H9 (cell line): ENCODE data around the gene SAMHD1. TPM values are rescaled to one million over a fixed set of nuclear protein-coding genes. Genes with fewer than 3 reads are reported as not detected.

Experiments used
- DNase-seq: peaks from one replicate; pipeline ENCODE4 v3.0.0-alpha.2; 2017
- H2AFZ ChIP-seq: one replicate; pipeline ENCODE4 v1.6.1; 2013; ENCODE audit warnings: mild to moderate bottlenecking, low read length, control low read depth, moderate library complexity
- H2AK5ac ChIP-seq: 2 replicates; pipeline ENCODE4 v1.6.1; 2013; ENCODE audit warnings: low read length, control low read depth, mixed read lengths; ENCODE audit not compliant: insufficient read length
- H2BK120ac ChIP-seq: one replicate; pipeline ENCODE4 v1.6.1; 2013; ENCODE audit warnings: low read depth, mild to moderate bottlenecking, low read length, control low read depth, inconsistent platforms; ENCODE audit not compliant: poor library complexity, severe bottlenecking
- H2BK12ac ChIP-seq: 2 replicates; pipeline ENCODE4 v1.6.1; 2013; ENCODE audit warnings: low read length, control low read depth, mixed read lengths, low read depth; ENCODE audit not compliant: insufficient read length
- H2BK15ac ChIP-seq: 2 replicates; pipeline ENCODE4 v1.6.1; 2013; ENCODE audit warnings: low read depth, low read length, control low read depth
- H2BK20ac ChIP-seq: one replicate; pipeline ENCODE4 v1.6.1; 2013; ENCODE audit warnings: low read depth, mild to moderate bottlenecking, low read length, control low read depth, inconsistent platforms; ENCODE audit not compliant: poor library complexity, severe bottlenecking
- H2BK5ac ChIP-seq: 2 replicates; pipeline ENCODE4 v1.6.1; 2013; ENCODE audit warnings: low read length, control low read depth, mixed read lengths; ENCODE audit not compliant: insufficient read length
- H3K14ac ChIP-seq: 2 replicates; pipeline ENCODE4 v1.6.1; 2013; ENCODE audit warnings: low read length, control low read depth; ENCODE audit not compliant: insufficient read depth
- H3K18ac ChIP-seq: 2 replicates; pipeline ENCODE4 v1.6.1; 2013; ENCODE audit warnings: low read depth, mild to moderate bottlenecking, mixed read lengths, low read length, control low read depth; ENCODE audit not compliant: insufficient read length
- H3K23ac ChIP-seq: 2 replicates; pipeline ENCODE4 v1.6.1; 2013; ENCODE audit warnings: low read length, control low read depth, mixed read lengths, low read depth; ENCODE audit not compliant: insufficient read length
- H3K23me2 ChIP-seq: 2 replicates; pipeline ENCODE4 v1.6.1; 2013; ENCODE audit warnings: low read depth, mild to moderate bottlenecking, mixed read lengths, low read length, control low read depth; ENCODE audit not compliant: insufficient read length, poor library complexity, severe bottlenecking
- H3K27ac ChIP-seq: 2 replicates; pipeline ENCODE4 v1.5.1; 2013; ENCODE audit warnings: low read length, control low read depth, mixed read lengths, low read depth; ENCODE audit not compliant: insufficient read length
- H3K27me3 ChIP-seq: 2 replicates; pipeline ENCODE4 v1.6.1; 2013; ENCODE audit warnings: low read length, control low read depth, inconsistent platforms; ENCODE audit not compliant: insufficient read depth
- H3K4ac ChIP-seq: 2 replicates; pipeline ENCODE4 v1.6.1; 2013; ENCODE audit warnings: low read depth, mild to moderate bottlenecking, control low read depth, inconsistent platforms, low read length, moderate library complexity
- H3K4me1 ChIP-seq: 2 replicates; pipeline ENCODE4 v1.6.1; 2013; ENCODE audit warnings: low read length, control low read depth, inconsistent platforms; ENCODE audit not compliant: insufficient read depth
- H3K4me2 ChIP-seq: 2 replicates; pipeline ENCODE4 v1.6.1; 2013; ENCODE audit warnings: low read length, control low read depth, mixed read lengths; ENCODE audit not compliant: insufficient read length, insufficient read depth
- H3K56ac ChIP-seq: 2 replicates; pipeline ENCODE4 v1.6.1; 2013; ENCODE audit warnings: low read depth, mild to moderate bottlenecking, mixed read lengths, low read length, control low read depth; ENCODE audit not compliant: insufficient read length
- H3K79me1 ChIP-seq: 2 replicates; pipeline ENCODE4 v1.6.1; 2013; ENCODE audit warnings: low read depth, mild to moderate bottlenecking, moderate library complexity, low read length, control low read depth, inconsistent platforms; ENCODE audit not compliant: insufficient read depth, poor library complexity, severe bottlenecking
- H3K79me2 ChIP-seq: 2 replicates; pipeline ENCODE4 v1.6.1; 2013; ENCODE audit warnings: low read length, control low read depth, inconsistent platforms; ENCODE audit not compliant: insufficient read depth
- H3K9ac ChIP-seq: 2 replicates; pipeline ENCODE4 v1.6.1; 2013; ENCODE audit warnings: low read length, control low read depth, mixed read lengths; ENCODE audit not compliant: insufficient read length; ENCODE audit errors: extremely low read depth
- H3K9me3 ChIP-seq: one replicate; pipeline ENCODE4 v1.6.1; 2013; ENCODE audit warnings: low read depth, low read length, inconsistent platforms; ENCODE audit not compliant: control insufficient read depth
- H3T11ph ChIP-seq: one replicate; pipeline ENCODE4 v1.6.1; 2013; ENCODE audit warnings: mild to moderate bottlenecking, low read length, control low read depth, inconsistent platforms
- H4K20me1 ChIP-seq: one replicate; pipeline ENCODE4 v1.6.1; 2013; ENCODE audit not compliant: control insufficient read depth, insufficient read length, insufficient read depth
- H4K5ac ChIP-seq: 2 replicates; pipeline ENCODE4 v1.6.1; 2013; ENCODE audit warnings: low read depth, mild to moderate bottlenecking, mixed read lengths, low read length, control low read depth; ENCODE audit not compliant: insufficient read length
- H4K8ac ChIP-seq: replicated peaks from 2 replicates; pipeline ENCODE4 v1.6.1; 2013; ENCODE audit warnings: low read length, control low read depth, mixed read lengths, low read depth; ENCODE audit not compliant: insufficient read length
- H4K91ac ChIP-seq: 2 replicates; pipeline ENCODE4 v1.6.1; 2013; ENCODE audit warnings: low read depth, mild to moderate bottlenecking, moderate library complexity, mixed read lengths, low read length, control low read depth; ENCODE audit not compliant: insufficient read length
- H3K27ac Mint-ChIP-seq, 3 experiments: 2 replicates in 2 of 3; 3 replicates in 1 of 3; pipeline ENCODE4 v1.8.0; 2020 to 2021; ENCODE audit warnings: mixed read lengths in 3 of 3, mild to moderate bottlenecking in 1 of 3, moderate library complexity in 1 of 3
- H3K27me3 Mint-ChIP-seq: 2 replicates; pipeline ENCODE4 v1.8.0; 2021; ENCODE audit warnings: low read depth, mild to moderate bottlenecking, moderate library complexity, mixed read lengths
- H3K36me3 Mint-ChIP-seq, 3 experiments: 2 replicates in 2 of 3; 3 replicates in 1 of 3; pipeline ENCODE4 v1.8.0; 2020 to 2021; ENCODE audit warnings: low read depth in 3 of 3, mixed read lengths in 3 of 3; ENCODE audit not compliant: insufficient read depth in 1 of 3
- H3K4me1 Mint-ChIP-seq, 2 experiments: 2 replicates each; pipeline ENCODE4 v1.8.0; 2020; ENCODE audit warnings: mixed read lengths in 2 of 2
- H3K4me3 Mint-ChIP-seq, 2 experiments: 2 replicates in 1 of 2; 3 replicates in 1 of 2; pipeline ENCODE4 v1.8.0; 2020 to 2021; ENCODE audit warnings: mild to moderate bottlenecking in 2 of 2, mixed read lengths in 2 of 2, moderate library complexity in 1 of 2
- H3K9me3 Mint-ChIP-seq, 2 experiments: 2 replicates in 1 of 2; 3 replicates in 1 of 2; pipeline ENCODE4 v1.8.0; 2020; ENCODE audit warnings: mild to moderate bottlenecking in 2 of 2, mixed read lengths in 2 of 2, moderate library complexity in 1 of 2
- WGBS: extraction: QIAGEN DNeasy Blood & Tissue Kit; methylation state at CpG from one replicate; pipeline ENCODE4 v1.1.7; 2013; ENCODE audit warnings: missing lambda C conversion rate, low lambda C conversion rate, mixed read lengths; ENCODE audit not compliant: insufficient read length; ENCODE audit errors: extremely low coverage; 5-methylcytosine and 5-hydroxymethylcytosine counted together
- total RNA-seq: library from RNA; stranded (reverse); gene quantifications from 2 replicates; pipeline ENCODE4 v1.2.1, GENCODE V29; 2021
- TF ChIP-seq, protein P1 (sequence below): fragments of 200-600 bp; sonication (generic); conservative IDR thresholded peaks from 3 replicates; pipeline ENCODE4 v1.8.0; 2021; ENCODE audit warnings: antibody characterized with exemption, mild to moderate bottlenecking

Gene SAMHD1
- total RNA-seq, 1 experiment from 2014 or later = 53.1 TPM

DNA sequence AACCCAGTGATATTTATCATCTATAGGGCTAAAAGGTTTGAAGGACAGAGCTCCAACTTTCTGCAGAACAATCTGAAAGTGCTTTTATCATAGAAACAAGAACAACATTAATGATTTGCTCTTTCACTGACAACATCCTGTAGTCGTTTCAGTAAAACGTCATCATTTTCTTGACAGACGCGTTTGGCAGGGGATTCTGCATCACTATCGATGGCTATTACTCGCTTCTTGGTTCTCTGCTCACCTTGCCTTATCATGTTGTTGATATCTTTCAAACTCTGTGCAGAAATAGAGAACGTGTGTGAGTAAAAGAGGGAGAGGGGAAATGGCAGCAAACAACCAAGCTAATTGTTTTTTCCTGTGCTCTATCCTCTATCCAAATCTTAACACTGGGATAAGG, 47.1 kb upstream of the SAMHD1 start:
- Histone ChIP-seq H2AFZ (no peak overlapping the region), H3K9me3 (no peaks in the 10 kb centered on the region), H4K91ac (no peak overlapping the region), H3K27ac (no peak overlapping the region), H3K56ac (no peak overlapping the region), H2BK15ac (no peak overlapping the region), H4K8ac (no peak overlapping the region), H3K79me1 (no peaks in the 10 kb centered on the region), H2BK20ac (no peak overlapping the region), H2AK5ac (no peak overlapping the region), H3K23ac (no peak overlapping the region), H3K4ac (no peak overlapping the region), H3K9ac (no peak overlapping the region), H4K20me1 (no peaks in the 10 kb centered on the region), H3K4me1 (no peaks in the 10 kb centered on the region), H3K14ac (no peak overlapping the region), H3K18ac (no peak overlapping the region), H2BK12ac (no peak overlapping the region), H4K5ac (no peak overlapping the region), H3K27me3 (no peaks in the 10 kb centered on the region), H2BK5ac (no peak overlapping the region), H3K4me2 (no peak overlapping the region), H2BK120ac (no peak overlapping the region), H3K23me2 (no peaks in the 10 kb centered on the region), H3K79me2 (no peaks in the 10 kb centered on the region), H3T11ph (no peak overlapping the region)
- Mint-ChIP-seq H3K27me3 (no peaks in the 10 kb centered on the region), H3K4me1 (no peaks in the 10 kb centered on the region), H3K4me3 (no peak overlapping the region), H3K27ac (no peak overlapping the region), H3K9me3 (peaks cover 34 to 42% of the 10 kb centered on the region in 2 experiments), H3K36me3 (peaks cover 64 to 74% (median 70%) of the 10 kb centered on the region in 3 experiments)
- DNase-seq = no peak
- TF ChIP-seq, protein P1, sequence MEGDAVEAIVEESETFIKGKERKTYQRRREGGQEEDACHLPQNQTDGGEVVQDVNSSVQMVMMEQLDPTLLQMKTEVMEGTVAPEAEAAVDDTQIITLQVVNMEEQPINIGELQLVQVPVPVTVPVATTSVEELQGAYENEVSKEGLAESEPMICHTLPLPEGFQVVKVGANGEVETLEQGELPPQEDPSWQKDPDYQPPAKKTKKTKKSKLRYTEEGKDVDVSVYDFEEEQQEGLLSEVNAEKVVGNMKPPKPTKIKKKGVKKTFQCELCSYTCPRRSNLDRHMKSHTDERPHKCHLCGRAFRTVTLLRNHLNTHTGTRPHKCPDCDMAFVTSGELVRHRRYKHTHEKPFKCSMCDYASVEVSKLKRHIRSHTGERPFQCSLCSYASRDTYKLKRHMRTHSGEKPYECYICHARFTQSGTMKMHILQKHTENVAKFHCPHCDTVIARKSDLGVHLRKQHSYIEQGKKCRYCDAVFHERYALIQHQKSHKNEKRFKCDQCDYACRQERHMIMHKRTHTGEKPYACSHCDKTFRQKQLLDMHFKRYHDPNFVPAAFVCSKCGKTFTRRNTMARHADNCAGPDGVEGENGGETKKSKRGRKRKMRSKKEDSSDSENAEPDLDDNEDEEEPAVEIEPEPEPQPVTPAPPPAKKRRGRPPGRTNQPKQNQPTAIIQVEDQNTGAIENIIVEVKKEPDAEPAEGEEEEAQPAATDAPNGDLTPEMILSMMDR = no peak
- WGBS = no CpG with 5 or more reads among the region's 7 CpGs
